C4-2B (cell line): Measurements from ENCODE around the gene GALT.

ENCODE experiments used
- CTCF ChIP-seq: fragments of 450-650 bp; conservative IDR thresholded peaks from 2 replicates; pipeline ENCODE4 v1.5.1; 2017; ENCODE audit warnings: mild to moderate bottlenecking
- ZFX ChIP-seq: fragments of 450-650 bp; IDR thresholded peaks from 2 replicates; pipeline ENCODE4 v1.6.1; 2017

- TF ChIP-seq CTCF (no peak), ZFX (no peak)
Observed at GRCh38 chr9:34625186-34625486, 21.3 kb upstream of the GALT start.
